Epithelial cell of proximal tubule (primary cell): ENCODE data around the gene MYBPC1. TPM values are rescaled to one million over a fixed set of nuclear protein-coding genes. Genes with fewer than 3 reads are reported as not detected.
"Not testable (repeated sequence)": the region's sequence is repeated elsewhere in the genome, so short reads cannot be mapped to it uniquely, and the experiment has no call there.

Experiments used
- DNase-seq: peaks from one replicate; pipeline ENCODE4 v3.0.0-alpha.2; 2011; ENCODE audit warnings: low read depth
- H3K4me3 ChIP-seq: 2 replicates; pipeline ENCODE4 v1.5.1; 2011; ENCODE audit warnings: low read depth, mild to moderate bottlenecking, low read length
- CTCF ChIP-seq: conservative IDR thresholded peaks from 2 replicates; pipeline ENCODE4 v1.5.1; 2012; ENCODE audit warnings: low read depth, mild to moderate bottlenecking, low read length
- total RNA-seq: library from RNA; depleted of rRNA; stranded (reverse); fragments of >200 nt; gene quantifications from 2 replicates; pipeline ENCODE4 v1.2.3, GENCODE V29; 2015

The MYBPC1 gene
- total RNA-seq, 1 donor from 2014 or later, result not detected

GRCh38 chr12:101650346-101651117 lies 55.8 kb downstream of the MYBPC1 start:
- TF ChIP-seq CTCF, result no peak
- no peak overlapping the region for H3K4me3 ChIP-seq
- DNase-seq, result no peak

GRCh38 chr12:101653030-101653429 lies 58.3 kb downstream of the MYBPC1 start:
- no peak for TF ChIP-seq CTCF
- H3K4me3 ChIP-seq, result no peak overlapping the region
- DNase-seq, result no peak

GRCh38 chr12:101653503-101653902 lies 58.7 kb downstream of the MYBPC1 start:
- DNase-seq, result no peak
- H3K4me3 ChIP-seq, result no peak overlapping the region
- no peak for TF ChIP-seq CTCF

- DNase-seq, result no peak
- H3K4me3 ChIP-seq, result no peak overlapping the region
- TF ChIP-seq CTCF, result no peak
Measured at GRCh38 chr12:101654442-101654841, 59.7 kb downstream of the MYBPC1 start.

GRCh38 chr12:101655393-101655792 lies 60.6 kb downstream of the MYBPC1 start:
- H3K4me3 ChIP-seq, result no peak overlapping the region
- no peak for DNase-seq
- no peak for TF ChIP-seq CTCF

GRCh38 chr12:101660662-101661061 lies 65.9 kb downstream of the MYBPC1 start:
- DNase-seq, H3K4me3 ChIP-seq: not testable (repeated sequence)

GRCh38 chr12:101663298-101663697 lies 68.5 kb downstream of the MYBPC1 start:
- H3K4me3 ChIP-seq, result no peak overlapping the region
- no peak for TF ChIP-seq CTCF
- no peak for DNase-seq
